Measurements from ENCODE around the gene CPM. TPM values are rescaled to one million over a fixed set of nuclear protein-coding genes. Genes with fewer than 3 reads are reported as not detected.

Gene CPM
- polyA plus RNA-seq, 1 donor (not counting 4 experiments of a cell fraction or from before 2014, with no cell fraction given): 2.5 TPM

GRCh38 chr12:68957273-68957672 is 24.3 kb upstream of the CPM start:
- H3K79me2 ChIP-seq (ENCODE audit: control insufficient read depth, insufficient read depth, low read length): no peaks in the 10 kb centered on the region
- H3K27me3 ChIP-seq (ENCODE audit: control insufficient read depth, extremely low read depth, insufficient read depth, low read length): no peaks in the 10 kb centered on the region
- H3K9me1 ChIP-seq (ENCODE audit: control insufficient read depth, extremely low read depth, insufficient read depth, low read length): no peaks in the 10 kb centered on the region
- no peak for TF ChIP-seq EZH2 (IDR thresholded peaks at IDR 0.05; ENCODE audit: low read length)
- no peak for TF ChIP-seq CTCF (optimal IDR thresholded peaks at IDR 0.05 in 1 of 3, IDR thresholded peaks at IDR 0.05 in 1 of 3, conservative IDR thresholded peaks at IDR 0.05 in 1 of 3; ENCODE audit: extremely low read depth in 1 of 3, insufficient read depth in 2 of 3, low read length in 3 of 3)
- FAIRE-seq (no peak), DNase-seq (ENCODE audit: low read depth, low spot score) (no peak)
- H3K9me3 ChIP-seq (ENCODE audit: control insufficient read depth, low read depth, low read length): no peaks in the 10 kb centered on the region
- dilution Hi-C loops (cut with MboI; ENCODE audit: extremely low pct_ligation_motif_present, low sequenced_read_pairs): no loop called here
- no peaks in the 10 kb centered on the region for H3K4me1 ChIP-seq (ENCODE audit: control insufficient read depth, extremely low read depth, insufficient read depth, low read length)
- H2AFZ ChIP-seq (ENCODE audit: control insufficient read depth, low read length): no peak overlapping the region
- H3K27ac ChIP-seq (ENCODE audit: control insufficient read depth, insufficient read depth, low read length): no peak overlapping the region
- H3K4me3 ChIP-seq (ENCODE audit: control insufficient read depth in 2 of 3, extremely low read depth in 1 of 3, insufficient read depth in 2 of 3, low read depth in 1 of 3, low read length in 3 of 3): no peak overlapping the region
- no peak overlapping the region for H3K9ac ChIP-seq (ENCODE audit: control insufficient read depth, extremely low read depth, insufficient read depth, low read length)
- no peak overlapping the region for H3K4me2 ChIP-seq (ENCODE audit: control insufficient read depth, extremely low read depth, insufficient read depth, low read depth, low read length)
- H3K36me3 ChIP-seq (ENCODE audit: control insufficient read depth in 2 of 2, extremely low read depth in 1 of 2, insufficient read depth in 2 of 2, low read length in 2 of 2): no peaks in the 10 kb centered on the region
- H4K20me1 ChIP-seq (ENCODE audit: control insufficient read depth, extremely low read depth, insufficient read depth, low read length): no peaks in the 10 kb centered on the region

GRCh38 chr12:68956466-68956865 is 23.5 kb upstream of the CPM start:
- no peaks in the 10 kb centered on the region for H3K4me1 ChIP-seq (ENCODE audit: control insufficient read depth, extremely low read depth, insufficient read depth, low read length)
- H3K9me1 ChIP-seq (ENCODE audit: control insufficient read depth, extremely low read depth, insufficient read depth, low read length): no peaks in the 10 kb centered on the region
- H2AFZ ChIP-seq (ENCODE audit: control insufficient read depth, low read length): no peak overlapping the region
- no peaks in the 10 kb centered on the region for H3K9me3 ChIP-seq (ENCODE audit: control insufficient read depth, low read depth, low read length)
- no peak for TF ChIP-seq CTCF (optimal IDR thresholded peaks at IDR 0.05 in 1 of 3, IDR thresholded peaks at IDR 0.05 in 1 of 3, conservative IDR thresholded peaks at IDR 0.05 in 1 of 3; ENCODE audit: extremely low read depth in 1 of 3, insufficient read depth in 2 of 3, low read length in 3 of 3)
- no peak for TF ChIP-seq EZH2 (IDR thresholded peaks at IDR 0.05; ENCODE audit: low read length)
- no peak for DNase-seq (ENCODE audit: low read depth, low spot score)
- no peaks in the 10 kb centered on the region for H3K36me3 ChIP-seq (ENCODE audit: control insufficient read depth in 2 of 2, extremely low read depth in 1 of 2, insufficient read depth in 2 of 2, low read length in 2 of 2)
- H3K79me2 ChIP-seq (ENCODE audit: control insufficient read depth, insufficient read depth, low read length): no peaks in the 10 kb centered on the region
- peak; percentile 23 for FAIRE-seq
- dilution Hi-C loops (cut with MboI; ENCODE audit: extremely low pct_ligation_motif_present, low sequenced_read_pairs): no loop called here
- no peaks in the 10 kb centered on the region for H4K20me1 ChIP-seq (ENCODE audit: control insufficient read depth, extremely low read depth, insufficient read depth, low read length)
- H3K27ac ChIP-seq (ENCODE audit: control insufficient read depth, insufficient read depth, low read length): no peak overlapping the region
- no peak overlapping the region for H3K9ac ChIP-seq (ENCODE audit: control insufficient read depth, extremely low read depth, insufficient read depth, low read length)
- no peak overlapping the region for H3K4me2 ChIP-seq (ENCODE audit: control insufficient read depth, extremely low read depth, insufficient read depth, low read depth, low read length)
- no peak overlapping the region for H3K4me3 ChIP-seq (ENCODE audit: control insufficient read depth in 2 of 3, extremely low read depth in 1 of 3, insufficient read depth in 2 of 3, low read depth in 1 of 3, low read length in 3 of 3)
- no peaks in the 10 kb centered on the region for H3K27me3 ChIP-seq (ENCODE audit: control insufficient read depth, extremely low read depth, insufficient read depth, low read length)

Data from keratinocyte (primary cell).